H1 (cell line): Measurements from ENCODE around the gene INSIG1.

Experiments
- CBX5 ChIP-seq: fragments of 300-800, 300-1000 bp; sonication (generic); IDR thresholded peaks from 2 replicates; pipeline ENCODE4 v1.7.1; 2016; ENCODE audit warnings: antibody characterized with exemption, low read length, low read depth
- CEBPB ChIP-seq: IDR thresholded peaks from 2 replicates; pipeline ENCODE4 v1.6.1; 2012; ENCODE audit warnings: low read depth, low read length
- CTCF ChIP-seq, 3 experiments: IDR thresholded peaks; 1 replicate in 2 of 3; 2 replicates in 1 of 3; pipeline versions ENCODE4 v1.5.1 to v1.6.1; 2011; ENCODE audit warnings: low read length in 3 of 3, mild to moderate bottlenecking in 3 of 3, inconsistent platforms in 2 of 3, low read depth in 1 of 3, moderate library complexity in 1 of 3; ENCODE audit not compliant: insufficient read depth in 1 of 3; ENCODE audit errors: control extremely low read depth in 1 of 3
- HDAC6 ChIP-seq: IDR thresholded peaks from one replicate; pipeline ENCODE4 v1.7.1; 2012; ENCODE audit warnings: low read depth, mild to moderate bottlenecking, inconsistent platforms, low read length, moderate library complexity
- POLR2A ChIP-seq, 2 experiments: IDR thresholded peaks; 1 replicate in 1 of 2; 2 replicates in 1 of 2; pipeline ENCODE4 v1.6.1; 2011; ENCODE audit warnings: low read depth in 2 of 2, low read length in 2 of 2, mild to moderate bottlenecking in 2 of 2; ENCODE audit errors: control extremely low read depth in 1 of 2
- POLR2AphosphoS5 ChIP-seq: IDR thresholded peaks from 2 replicates; pipeline ENCODE4 v1.6.1; 2011; ENCODE audit warnings: low read depth, low read length
- RAD21 ChIP-seq, 2 experiments: IDR thresholded peaks in 1 of 2; conservative IDR thresholded peaks in 1 of 2; 2 replicates each; pipeline ENCODE4 v1.6.1; 2011; ENCODE audit warnings: low read depth in 2 of 2, low read length in 2 of 2, improper control_type of control experiment in 1 of 2, inconsistent platforms in 1 of 2, mild to moderate bottlenecking in 1 of 2, moderate library complexity in 1 of 2
- YY1 ChIP-seq: IDR thresholded peaks from 2 replicates; pipeline ENCODE4 v1.6.1; 2011; ENCODE audit warnings: low read depth, mild to moderate bottlenecking, low read length

- no peak for TF ChIP-seq POLR2A (IDR thresholded peaks at IDR 0.05; ENCODE audit: control extremely low read depth in 1 of 2, low read depth in 2 of 2, low read length in 2 of 2)
- TF ChIP-seq CTCF (IDR thresholded peaks at IDR 0.05; ENCODE audit: control extremely low read depth in 1 of 3, insufficient read depth in 1 of 3, low read depth in 1 of 3, low read length in 3 of 3): peak; percentile 32 to 58 (median 40)
- TF ChIP-seq CBX5: no peak
- no peak for TF ChIP-seq HDAC6
- TF ChIP-seq POLR2AphosphoS5: no peak
- TF ChIP-seq RAD21 (IDR thresholded peaks at IDR 0.05 in 1 of 2, conservative IDR thresholded peaks at IDR 0.05 in 1 of 2; ENCODE audit: low read depth in 2 of 2, low read length in 2 of 2): peak; percentile 50 to 66
- no peak for TF ChIP-seq CEBPB
- no peak for TF ChIP-seq YY1
Observed at GRCh38 chr7:155263581-155264143, 34.0 kb upstream of the INSIG1 start.
